Measurements from ENCODE around the gene UBAC2. TPM values are rescaled to one million over a fixed set of nuclear protein-coding genes. Genes with fewer than 3 reads are reported as not detected.

UBAC2 gene
- total and polyA plus RNA-seq, 4 donors, result 49.9 to 77.1 (median 53.7) TPM

DNA sequence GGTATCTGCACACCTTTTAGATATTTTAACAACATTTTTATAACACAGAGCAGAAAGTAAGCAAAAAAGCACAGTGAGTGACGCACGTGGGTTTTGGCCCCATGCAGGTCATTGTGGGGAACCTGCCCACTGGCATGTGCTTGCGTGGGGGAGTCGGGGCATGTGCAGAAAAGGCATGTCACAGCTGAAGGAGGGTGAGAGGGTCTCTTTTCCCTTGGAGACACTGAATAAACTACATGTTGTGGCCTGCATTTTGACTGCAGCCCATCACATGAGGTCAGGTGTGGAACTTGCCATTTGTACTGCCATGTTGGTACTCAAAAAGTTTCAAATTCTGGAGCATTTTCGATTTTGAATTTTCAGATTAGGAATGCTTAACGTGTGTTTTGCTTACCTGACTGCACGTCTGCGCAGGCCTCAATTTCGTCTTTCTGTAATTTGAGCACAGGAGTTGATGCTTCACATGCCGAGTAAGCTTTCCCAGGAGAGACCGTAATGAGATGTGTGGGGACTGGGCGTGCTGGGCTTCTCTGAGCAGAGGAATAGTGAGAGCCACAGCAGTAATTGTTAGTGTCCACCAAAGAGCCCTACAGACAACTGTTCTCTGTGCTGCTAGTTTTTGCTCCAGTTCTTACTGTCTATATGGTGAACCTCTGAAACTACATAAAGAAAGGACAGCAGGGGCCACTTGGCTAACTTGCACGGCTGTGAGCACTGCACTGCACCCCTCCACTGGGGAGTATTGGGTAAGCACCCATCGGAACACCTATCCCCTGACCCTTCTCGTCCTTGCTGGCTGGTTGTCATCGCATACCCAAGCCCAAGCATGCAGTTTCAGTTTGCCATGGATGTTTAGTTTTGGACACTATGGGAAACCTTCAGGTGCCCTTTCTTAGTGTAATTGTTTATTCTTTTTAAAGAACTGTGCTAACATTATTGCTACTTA is 179.5 kb downstream of the UBAC2 start:
- H3K9me3 ChIP-seq (ENCODE audit: control insufficient read depth in 4 of 4, insufficient read depth in 3 of 4, low read length in 3 of 4), result no peaks in the 10 kb centered on the region
- H3K9ac ChIP-seq (ENCODE audit: insufficient read depth in 1 of 2, low read length in 2 of 2), result no peak overlapping the region
- DNase-seq (no peak), ATAC-seq (ENCODE audit: insufficient read depth, low FRiP score) (no peak)
- no peaks in the 10 kb centered on the region for H3K27me3 ChIP-seq (ENCODE audit: control insufficient read depth in 3 of 3, insufficient read depth in 3 of 3, low read length in 2 of 3)
- 96% methylated on average over 16 of the region's 16 CpGs for WGBS, 2 donors
- no peak overlapping the region for H3K27ac ChIP-seq (ENCODE audit: low read depth in 1 of 2, low read length in 1 of 2)
- TF ChIP-seq, protein P1, sequence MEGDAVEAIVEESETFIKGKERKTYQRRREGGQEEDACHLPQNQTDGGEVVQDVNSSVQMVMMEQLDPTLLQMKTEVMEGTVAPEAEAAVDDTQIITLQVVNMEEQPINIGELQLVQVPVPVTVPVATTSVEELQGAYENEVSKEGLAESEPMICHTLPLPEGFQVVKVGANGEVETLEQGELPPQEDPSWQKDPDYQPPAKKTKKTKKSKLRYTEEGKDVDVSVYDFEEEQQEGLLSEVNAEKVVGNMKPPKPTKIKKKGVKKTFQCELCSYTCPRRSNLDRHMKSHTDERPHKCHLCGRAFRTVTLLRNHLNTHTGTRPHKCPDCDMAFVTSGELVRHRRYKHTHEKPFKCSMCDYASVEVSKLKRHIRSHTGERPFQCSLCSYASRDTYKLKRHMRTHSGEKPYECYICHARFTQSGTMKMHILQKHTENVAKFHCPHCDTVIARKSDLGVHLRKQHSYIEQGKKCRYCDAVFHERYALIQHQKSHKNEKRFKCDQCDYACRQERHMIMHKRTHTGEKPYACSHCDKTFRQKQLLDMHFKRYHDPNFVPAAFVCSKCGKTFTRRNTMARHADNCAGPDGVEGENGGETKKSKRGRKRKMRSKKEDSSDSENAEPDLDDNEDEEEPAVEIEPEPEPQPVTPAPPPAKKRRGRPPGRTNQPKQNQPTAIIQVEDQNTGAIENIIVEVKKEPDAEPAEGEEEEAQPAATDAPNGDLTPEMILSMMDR (IDR thresholded peaks at IDR 0.05; ENCODE audit: control extremely low read depth, extremely low read depth), result no peak
- peaks cover 0 to 8% (median 5%) of the 10 kb centered on the region in 5 donors for H3K4me1 ChIP-seq (ENCODE audit: control insufficient read depth in 5 of 5, insufficient read depth in 5 of 5, low read length in 5 of 5)
- peaks cover 3 to 15% (median 6%) of the 10 kb centered on the region in 4 donors for H3K36me3 ChIP-seq (ENCODE audit: control insufficient read depth in 4 of 4, insufficient read depth in 4 of 4, low read length in 4 of 4)
- H3K4me3 ChIP-seq, result no peak overlapping the region

DNA sequence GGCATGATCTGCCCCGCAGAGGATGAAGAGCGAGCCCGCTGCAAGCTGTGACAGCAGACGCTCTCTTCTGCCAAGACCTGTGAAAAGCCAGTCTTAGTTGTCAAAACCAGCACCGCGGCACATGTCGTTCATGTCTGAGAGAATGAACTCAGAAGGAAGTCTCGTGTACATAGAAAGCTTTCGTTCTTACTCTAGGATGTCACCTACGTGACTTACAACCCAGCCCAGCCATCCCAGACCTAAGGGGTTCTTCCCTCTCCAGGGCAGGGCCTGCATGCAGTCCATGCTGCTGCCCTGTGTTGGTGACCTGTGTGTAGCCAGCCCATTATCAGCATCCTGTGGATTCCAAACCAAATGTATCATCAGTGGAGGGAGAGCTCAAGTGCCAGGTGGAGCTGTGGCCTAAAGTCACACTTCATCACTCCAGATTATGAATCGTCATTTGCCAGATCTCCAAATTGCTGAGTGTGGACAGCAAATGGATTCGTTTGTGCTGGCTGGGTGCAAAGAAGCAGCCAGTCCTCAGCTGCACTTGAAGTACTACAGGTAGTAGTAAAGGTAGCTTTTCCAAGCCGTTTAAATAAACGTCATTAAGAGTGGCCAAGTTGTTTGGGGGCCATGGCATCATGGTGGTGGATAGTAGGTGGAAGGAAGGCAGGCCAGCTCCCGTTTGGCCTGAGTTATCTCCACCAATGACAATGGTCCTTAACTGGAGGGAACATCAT is 180.4 kb downstream of the UBAC2 start:
- H3K4me1 ChIP-seq (ENCODE audit: control insufficient read depth in 5 of 5, insufficient read depth in 5 of 5, low read length in 5 of 5), result peaks cover 0 to 8% (median 5%) of the 10 kb centered on the region in 5 donors
- no peak for ATAC-seq (ENCODE audit: insufficient read depth, low FRiP score)
- no peaks in the 10 kb centered on the region for H3K9me3 ChIP-seq (ENCODE audit: control insufficient read depth in 4 of 4, insufficient read depth in 3 of 4, low read length in 3 of 4)
- H3K9ac ChIP-seq (ENCODE audit: insufficient read depth in 1 of 2, low read length in 2 of 2), result no peak overlapping the region
- H3K27ac ChIP-seq (ENCODE audit: low read depth in 1 of 2, low read length in 1 of 2), result no peak overlapping the region
- H3K36me3 ChIP-seq (ENCODE audit: control insufficient read depth in 4 of 4, insufficient read depth in 4 of 4, low read length in 4 of 4), result peaks cover 3 to 20% (median 9%) of the 10 kb centered on the region in 4 donors
- no peak for DNase-seq
- TF ChIP-seq, protein P1 (IDR thresholded peaks at IDR 0.05; ENCODE audit: control extremely low read depth, extremely low read depth), result no peak
- WGBS, 2 donors, result 86 to 92% methylated on average over 15 of the region's 15 CpGs
- H3K4me3 ChIP-seq, result no peak overlapping the region
- no peaks in the 10 kb centered on the region for H3K27me3 ChIP-seq (ENCODE audit: control insufficient read depth in 3 of 3, insufficient read depth in 3 of 3, low read length in 2 of 3)

DNA sequence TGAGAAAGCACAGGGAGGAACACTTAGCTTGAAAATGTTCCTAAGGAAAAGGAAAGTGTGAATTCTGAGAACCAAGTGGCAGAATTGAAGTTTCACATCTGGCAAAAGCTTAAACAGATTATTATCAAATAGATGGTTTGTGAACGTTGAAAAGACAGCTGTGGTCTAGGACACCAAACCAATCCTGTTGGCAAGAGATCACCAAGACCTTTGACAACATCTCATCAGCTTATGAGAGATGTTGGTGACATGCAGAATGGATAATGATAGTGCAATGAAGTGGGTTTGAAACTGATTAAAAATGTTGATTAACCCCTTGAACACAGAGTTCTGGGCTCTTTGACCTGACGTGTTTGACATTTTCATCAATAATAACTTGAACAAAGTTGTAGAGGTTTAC is 181.1 kb downstream of the UBAC2 start:
- Histone ChIP-seq H3K36me3 (ENCODE audit: control insufficient read depth in 4 of 4, insufficient read depth in 4 of 4, low read length in 4 of 4) (peaks cover 8 to 17% (median 9%) of the 10 kb centered on the region in 4 donors), H3K27me3 (ENCODE audit: control insufficient read depth in 3 of 3, insufficient read depth in 3 of 3, low read length in 2 of 3) (no peaks in the 10 kb centered on the region), H3K27ac (ENCODE audit: low read depth in 1 of 2, low read length in 1 of 2) (no peak overlapping the region), H3K4me1 (ENCODE audit: control insufficient read depth in 5 of 5, insufficient read depth in 5 of 5, low read length in 5 of 5) (peaks cover 0 to 8% (median 5%) of the 10 kb centered on the region in 5 donors), H3K9ac (ENCODE audit: insufficient read depth in 1 of 2, low read length in 2 of 2) (no peak overlapping the region), H3K9me3 (ENCODE audit: control insufficient read depth in 4 of 4, insufficient read depth in 3 of 4, low read length in 3 of 4) (no peaks in the 10 kb centered on the region), H3K4me3 (no peak overlapping the region)
- no peak for ATAC-seq (ENCODE audit: insufficient read depth, low FRiP score)
- DNase-seq, result peak in 2 of 3 donors; percentile 19 to 20
- TF ChIP-seq, protein P1 (IDR thresholded peaks at IDR 0.05; ENCODE audit: control extremely low read depth, extremely low read depth), result no peak
- WGBS, 2 donors, result 82 to 89% methylated on average over 2 of the region's 2 CpGs
